Right hindlimb (tissue), 1 donor: Measurements from ENCODE around the gene IMPDH1.

ENCODE experiments used
- DNase-seq: peaks from one replicate; pipeline ENCODE4 v3.0.0-alpha.2; 2018

The IMPDH1 gene

DNA sequence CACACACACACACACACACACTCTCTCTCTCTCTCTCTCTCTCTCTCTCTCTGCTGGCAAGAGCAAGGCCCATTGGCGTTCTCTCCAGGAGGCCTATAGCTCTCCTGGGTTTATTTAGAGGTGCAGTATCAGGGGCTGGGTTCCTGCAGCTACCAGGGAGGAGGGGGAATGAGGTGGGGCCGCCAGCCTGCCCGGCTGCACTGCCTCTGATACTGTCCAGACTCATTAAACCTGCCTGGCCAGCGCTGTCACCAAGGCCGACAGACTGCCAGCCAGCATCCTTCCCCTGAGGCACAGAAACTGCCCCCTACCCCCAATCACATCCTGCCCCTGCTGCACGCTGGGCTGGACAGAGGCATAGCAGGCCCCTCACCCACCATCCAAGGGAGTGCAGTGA, 52.6 kb downstream of the IMPDH1 start:
- no peak for DNase-seq

DNA sequence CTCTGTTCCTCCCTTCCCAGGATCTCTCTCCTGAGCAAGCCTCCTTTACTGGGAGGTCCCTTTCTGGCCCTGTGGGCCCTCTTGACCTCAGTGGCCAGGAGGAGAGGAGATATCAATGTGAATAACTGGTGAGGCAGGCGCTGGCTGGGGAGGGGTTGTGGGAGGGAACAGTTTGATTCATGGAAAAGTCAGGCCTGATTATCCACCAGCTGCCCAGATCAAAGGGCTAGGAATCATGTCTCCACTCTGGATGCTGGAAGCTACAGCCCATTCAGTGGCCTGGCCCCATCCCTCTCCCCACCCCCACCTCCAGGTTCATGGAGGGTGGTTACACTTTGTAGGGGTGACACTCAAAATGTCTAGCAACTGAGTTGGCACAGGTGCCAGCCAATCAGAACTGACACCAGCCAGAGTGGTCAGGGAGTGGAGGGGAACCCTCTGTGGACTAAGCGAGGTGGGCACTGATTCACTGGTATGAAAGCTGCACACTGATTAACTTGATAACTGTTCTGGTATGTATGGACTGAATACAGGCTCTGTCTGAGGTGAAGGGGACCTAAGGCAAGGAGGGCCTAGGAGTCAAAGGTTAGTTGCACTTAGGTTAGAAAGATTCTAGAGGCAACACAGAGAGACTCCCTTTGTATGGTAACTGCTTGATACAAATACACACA, 53.1 kb downstream of the IMPDH1 start:
- DNase-seq, result no peak

DNA sequence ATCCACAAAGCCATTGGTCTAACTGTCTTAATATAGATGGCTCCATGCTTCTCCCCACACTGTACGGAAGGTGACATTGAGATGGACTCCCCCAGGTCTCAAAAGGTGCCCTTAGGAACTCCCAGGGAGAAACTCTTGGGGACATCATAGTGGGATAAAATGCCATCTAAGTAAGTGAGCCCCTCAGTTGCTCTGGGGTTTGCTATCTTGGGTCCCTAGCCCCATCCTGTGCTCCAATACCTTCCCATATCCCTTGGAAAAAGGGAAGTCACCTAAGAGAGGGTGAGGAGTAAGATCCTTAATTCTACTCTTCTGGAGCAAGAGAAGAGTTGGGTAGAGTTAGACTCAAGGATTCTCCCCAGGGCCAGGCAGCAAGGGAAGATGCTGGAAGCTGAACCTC, 56.2 kb downstream of the IMPDH1 start:
- no peak for DNase-seq

DNA sequence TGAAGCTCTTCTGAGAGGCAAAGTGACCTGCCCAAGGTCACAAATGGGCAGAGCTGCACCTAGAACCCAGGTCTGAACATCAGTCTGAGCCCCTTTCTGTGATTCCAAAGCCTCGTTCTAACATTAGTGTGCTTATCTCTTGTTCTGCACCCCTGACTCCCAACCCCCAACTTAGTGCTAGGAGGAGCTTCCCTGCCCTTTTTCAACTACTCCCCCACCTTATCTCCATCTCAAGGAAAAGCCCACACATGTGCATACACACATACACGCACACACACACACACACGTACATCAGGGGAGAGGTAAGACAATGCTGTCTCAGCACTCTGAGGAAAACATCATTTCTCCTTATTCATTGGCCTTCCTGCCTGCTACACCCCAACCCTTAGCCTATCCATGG, 56.6 kb downstream of the IMPDH1 start:
- no peak for DNase-seq

DNA sequence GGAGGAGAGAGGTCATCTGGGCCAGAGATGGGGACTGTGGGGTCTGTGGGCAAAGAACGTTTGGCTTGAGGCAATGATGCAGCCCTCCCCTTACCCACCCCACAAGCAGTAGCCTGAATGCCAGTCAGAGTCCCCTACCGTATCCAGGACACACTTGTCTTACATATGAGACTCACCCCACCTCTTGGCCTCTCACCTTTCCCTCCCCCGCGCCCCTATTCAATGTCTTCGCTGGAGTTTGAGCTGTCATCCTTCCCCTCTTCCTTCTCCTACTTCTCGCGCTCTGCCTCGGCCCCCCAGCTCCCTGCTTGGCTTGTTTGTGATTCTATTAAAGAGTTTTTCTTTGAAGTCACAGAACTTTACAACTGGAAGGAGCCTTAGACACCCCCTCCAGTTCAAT, 57.1 kb downstream of the IMPDH1 start:
- no peak for DNase-seq

DNA sequence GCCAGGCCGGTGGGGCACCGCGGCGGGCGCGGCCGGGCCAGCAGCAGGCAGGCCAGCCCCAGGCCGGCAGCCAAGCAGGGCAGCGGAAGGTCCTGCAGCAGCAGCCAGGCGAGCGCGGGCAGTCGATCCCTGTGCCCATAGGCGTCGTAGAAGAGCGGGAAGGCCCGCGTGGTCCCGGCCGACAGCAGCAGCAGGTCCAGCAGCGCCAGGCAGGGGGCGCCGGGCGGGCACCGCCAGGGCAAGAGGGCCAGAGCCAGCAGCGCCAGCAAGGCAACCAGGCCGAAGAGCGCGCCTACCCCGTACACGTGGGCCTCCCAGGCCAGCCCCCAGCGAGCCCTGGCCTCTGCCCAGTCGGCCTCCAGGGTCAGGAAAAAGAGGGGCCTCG, 57.6 kb downstream of the IMPDH1 start:
- peak; percentile 67 for DNase-seq

DNA sequence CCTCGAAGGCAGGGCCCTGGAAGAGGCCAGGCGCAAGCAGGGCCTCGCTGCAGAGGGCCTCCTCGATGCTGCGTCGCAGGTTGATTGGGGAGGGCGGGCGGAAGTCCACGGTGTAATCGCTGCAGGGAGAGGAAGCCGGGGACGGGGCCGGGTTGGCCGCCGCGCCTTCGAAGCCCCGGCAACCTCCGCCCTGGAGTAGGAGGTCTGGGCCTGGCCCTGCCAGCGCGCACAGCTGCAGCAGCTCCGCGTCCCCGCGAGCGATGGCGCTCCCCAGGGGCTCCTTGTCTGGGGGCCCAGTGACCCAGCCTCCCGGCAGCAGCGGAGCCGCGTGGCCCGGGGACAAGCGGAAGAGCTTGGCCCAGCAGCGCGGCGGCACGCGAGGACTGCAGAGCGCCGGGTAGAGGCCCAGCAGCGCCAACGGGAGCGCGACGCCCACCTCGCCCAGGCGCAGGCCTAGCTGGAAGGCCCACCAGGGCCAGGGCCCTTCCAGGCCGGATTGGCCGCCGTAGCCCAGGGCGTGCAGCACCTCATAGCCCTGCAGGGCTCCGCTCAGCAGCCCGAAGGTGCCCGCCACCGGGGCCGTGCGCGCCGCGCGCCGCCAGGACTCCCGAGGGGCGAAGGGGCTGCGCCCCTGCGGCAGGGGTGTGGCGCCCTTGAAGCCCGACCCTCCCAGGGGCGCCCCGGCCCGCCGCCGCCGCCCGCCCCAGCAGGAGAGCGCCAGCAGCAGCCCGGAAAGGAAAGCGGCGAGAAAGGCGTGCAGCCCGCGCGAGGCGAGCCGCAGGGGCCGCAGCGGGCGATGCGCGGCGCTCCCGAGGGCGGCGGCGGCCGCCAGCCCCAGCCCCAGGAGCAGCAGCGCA, 58.3 kb downstream of the IMPDH1 start:
- peak; percentile 37 for DNase-seq

DNA sequence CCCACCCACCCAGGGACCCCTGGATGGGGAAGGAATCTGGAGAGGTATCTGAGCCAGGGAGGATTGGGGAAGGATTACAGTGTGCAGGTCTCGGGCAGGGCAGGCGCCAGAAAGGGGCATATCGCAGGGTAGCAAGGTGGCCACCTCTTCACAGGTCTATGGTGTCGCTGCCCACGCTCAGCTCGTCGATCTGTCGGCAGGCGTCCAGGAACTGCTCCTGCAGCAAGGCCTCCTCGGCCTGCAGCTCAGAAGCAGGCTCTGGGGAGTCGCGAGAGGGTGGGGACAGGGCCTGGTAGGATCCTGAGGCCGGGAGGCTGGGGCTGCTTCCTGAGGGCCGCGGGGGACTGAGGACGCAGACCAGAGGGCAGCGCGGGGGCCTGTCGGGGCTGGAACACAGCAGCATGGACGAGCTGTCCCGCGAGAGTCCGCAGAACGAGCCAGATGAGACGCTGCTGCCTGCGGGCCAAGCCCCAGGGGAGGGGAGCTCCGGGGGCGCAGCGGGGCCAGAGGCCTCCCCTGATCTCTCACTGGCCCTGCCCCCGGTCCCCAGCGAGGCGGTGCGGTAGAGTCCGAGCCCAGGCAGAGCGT, 59.0 kb downstream of the IMPDH1 start:
- DNase-seq, result no peak

DNA sequence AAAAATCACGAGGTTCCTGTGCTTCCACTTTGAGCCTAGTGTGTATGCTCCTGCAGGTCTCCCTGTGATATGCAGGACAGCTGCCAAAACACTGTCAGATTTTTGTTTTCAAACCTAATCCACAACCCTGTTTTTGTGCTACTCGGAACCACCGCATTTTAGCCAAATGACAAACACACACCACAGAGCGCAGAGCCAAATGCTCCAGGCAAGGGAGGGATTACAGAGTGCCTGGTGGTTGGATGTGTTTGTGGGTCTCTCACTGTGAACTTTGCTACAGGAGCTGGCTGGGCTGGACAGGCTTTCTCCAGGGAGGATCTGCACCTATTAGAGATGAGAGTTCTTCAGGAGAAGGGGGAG, 60.3 kb downstream of the IMPDH1 start:
- DNase-seq, result no peak

DNA sequence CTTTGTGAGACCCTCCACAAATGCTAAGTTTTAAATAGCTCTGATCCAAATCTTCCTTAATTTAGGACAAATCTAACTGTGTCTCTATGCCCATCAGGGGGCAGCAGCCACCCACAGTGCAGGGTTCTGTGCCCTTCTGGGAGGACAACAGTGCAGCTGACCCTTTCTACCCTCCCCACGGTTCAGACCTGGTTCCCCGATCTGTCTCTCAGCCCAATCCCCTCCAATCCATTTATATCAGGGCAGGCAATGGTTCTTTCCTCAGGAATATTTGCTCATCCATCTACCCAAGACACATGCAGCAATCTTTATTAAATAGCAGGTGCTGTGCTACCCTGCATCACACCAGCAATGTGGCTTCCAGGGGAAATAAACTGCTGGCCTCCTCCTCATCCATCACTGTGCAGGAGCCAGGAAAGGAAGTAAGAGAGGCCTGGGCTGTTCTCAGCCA, 62.1 kb downstream of the IMPDH1 start:
- peak; percentile 62 for DNase-seq

DNA sequence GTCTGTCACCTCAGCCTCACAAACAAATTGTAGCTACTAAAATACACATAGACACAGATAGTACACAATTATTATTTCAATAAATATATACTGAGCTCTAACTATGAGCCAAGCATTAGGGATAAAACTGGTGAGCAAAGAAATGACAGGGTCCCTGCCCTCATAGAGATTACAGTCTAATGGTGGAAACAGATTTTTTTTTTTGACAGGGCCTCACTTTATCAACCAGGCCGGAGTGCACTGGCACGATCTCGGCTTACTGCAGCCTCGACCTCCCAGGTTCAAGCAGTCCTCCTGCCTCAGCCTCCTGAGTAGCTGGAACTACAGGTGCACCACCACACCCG, 65.4 kb downstream of the IMPDH1 start:
- no peak for DNase-seq

DNA sequence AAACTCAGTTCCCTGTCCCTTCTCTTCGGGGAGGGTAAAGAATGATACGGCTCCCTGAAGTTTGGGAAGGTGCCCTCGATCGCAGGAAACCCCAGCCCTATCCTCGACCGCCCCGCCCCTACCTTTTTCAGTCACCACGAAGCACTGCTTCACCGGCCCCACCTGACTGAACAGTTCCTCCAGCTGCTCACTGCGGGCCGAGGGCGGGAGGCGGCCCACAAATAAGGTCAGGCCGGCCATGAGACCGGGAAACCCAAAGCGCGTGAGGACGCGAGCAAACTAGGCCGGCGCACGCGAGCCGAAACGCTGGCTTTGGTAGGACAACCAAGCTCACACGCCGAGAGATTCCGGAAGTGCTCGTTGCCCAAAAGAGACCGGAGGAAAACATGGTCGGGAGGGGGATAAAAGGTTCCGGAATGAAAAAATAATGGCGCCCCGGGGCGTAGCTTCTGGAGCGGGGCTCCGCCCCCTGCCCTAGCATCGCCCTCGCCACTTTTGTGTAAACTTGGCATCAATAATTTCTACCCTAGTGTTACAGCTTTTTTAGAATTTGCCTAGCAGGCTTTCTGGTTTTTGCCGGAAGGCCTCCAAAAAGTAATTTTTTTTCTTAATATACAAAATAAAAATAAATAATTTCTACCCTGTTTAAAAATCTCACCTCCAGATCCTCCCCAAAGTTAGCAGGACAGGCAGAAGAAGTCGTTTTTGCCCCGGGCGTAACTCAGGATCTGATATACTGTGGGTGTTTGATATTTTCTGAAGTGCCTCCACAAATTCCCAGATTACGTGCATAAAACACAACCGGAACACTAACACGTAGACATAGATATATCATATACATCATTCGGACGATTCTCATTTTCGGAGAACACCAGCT, 66.0 kb downstream of the IMPDH1 start, which contains the start of gene RBM28:
Gene RBM28 (minus strand): TSS at position 355 of the 877 bp plus-strand sequence. CDS start 115 bp downstream, at position 240.
- peak; percentile 93 for DNase-seq
